Activated CD4-positive, alpha-beta T cell treated with anti-CD3 and anti-CD28 coated beads for 36 hours (primary cell): ENCODE results near the gene MRPL11. TPM values are rescaled to one million over a fixed set of nuclear protein-coding genes. Genes with fewer than 3 reads are reported as not detected.
A peak's percentile ranks its signal among the peaks of the same experiment; 100 is the strongest.
"Not testable (repeated sequence)": the region's sequence is repeated elsewhere in the genome, so short reads cannot be mapped to it uniquely, and the experiment has no call there.

Experiments
- ATAC-seq: fragments of 200-7000 bp; cut with Tn5 transposase; one replicate; pipeline ENCODE4 v1.10.0; 2021; ENCODE audit warnings: mild to moderate bottlenecking, moderate library complexity
- CTCF ChIA-PET: fragments of 350-600 bp; sonication (Branson Sonifier 250); formaldehyde crosslinking; loops from one replicate; lab custom pipeline; 2021; ENCODE audit warnings: antibody characterized with exemption; lab: Charles Lee
- POLR2A ChIA-PET: fragments of 350-600 bp; sonication (Branson Sonifier 250); formaldehyde crosslinking; loops from one replicate; lab custom pipeline; 2021; ENCODE audit warnings: antibody characterized with exemption, inconsistent platforms; lab: Charles Lee
- DNase-seq: peaks from one replicate; pipeline ENCODE4 v3.0.0-alpha.2; 2020
- H3K27ac Mint-ChIP-seq: one replicate; pipeline ENCODE4 v1.8.0; 2021; ENCODE audit warnings: mixed read lengths
- H3K27me3 Mint-ChIP-seq: one replicate; pipeline ENCODE4 v1.8.0; 2021; ENCODE audit warnings: mixed read lengths
- H3K36me3 Mint-ChIP-seq: one replicate; pipeline ENCODE4 v1.8.0; 2021; ENCODE audit warnings: low read depth, mixed read lengths
- H3K4me1 Mint-ChIP-seq: one replicate; pipeline ENCODE4 v1.8.0; 2021; ENCODE audit warnings: mixed read lengths
- H3K4me3 Mint-ChIP-seq: one replicate; pipeline ENCODE4 v1.8.0; 2021; ENCODE audit warnings: mild to moderate bottlenecking, moderate library complexity, mixed read lengths
- H3K9me3 Mint-ChIP-seq: one replicate; pipeline ENCODE4 v1.8.0; 2021; ENCODE audit warnings: low read depth, mixed read lengths
- intact Hi-C, 2 experiments: fragments of 100-400 bp; cut with DNase I in 1 of 2; cut with micrococcal nuclease in 1 of 2; formaldehyde crosslinking; loops; one replicate each; pipeline versions ENCODE4 v1.14.2 to v1.15.1; 2022 to 2024; cut with DNase I, micrococcal nuclease
- total RNA-seq, 2 experiments: library from RNA; stranded (reverse); gene quantifications; one replicate each; pipeline ENCODE4 v1.2.3, GENCODE V29; 2021

MRPL11 gene
- total RNA-seq, 2 experiments from 2014 or later = 115 to 120 TPM

- peaks cover 4% of the 10 kb centered on the region for H3K36me3 Mint-ChIP-seq
- DNase-seq = peak; percentile 98
- intact Hi-C loops = loop anchor here (1.0 to 5.0 kb wide), 19 partner anchors 14 to 609 kb away; partner anchors contain the start of genes DPP3 (in 2 of the 2), ACTN3 (in 1 of the 2), BBS1 (in 1 of the 2) and BRMS1 (in 1 of the 2)
Measured at GRCh38 chr11:66466225-66467033, 27.8 kb upstream of the MRPL11 start, which contains the start of gene PELI3. TSS of gene PELI3 (plus strand) at chr11:66466905. CDS start at chr11:66468129, 1,224 bp downstream.

DNA sequence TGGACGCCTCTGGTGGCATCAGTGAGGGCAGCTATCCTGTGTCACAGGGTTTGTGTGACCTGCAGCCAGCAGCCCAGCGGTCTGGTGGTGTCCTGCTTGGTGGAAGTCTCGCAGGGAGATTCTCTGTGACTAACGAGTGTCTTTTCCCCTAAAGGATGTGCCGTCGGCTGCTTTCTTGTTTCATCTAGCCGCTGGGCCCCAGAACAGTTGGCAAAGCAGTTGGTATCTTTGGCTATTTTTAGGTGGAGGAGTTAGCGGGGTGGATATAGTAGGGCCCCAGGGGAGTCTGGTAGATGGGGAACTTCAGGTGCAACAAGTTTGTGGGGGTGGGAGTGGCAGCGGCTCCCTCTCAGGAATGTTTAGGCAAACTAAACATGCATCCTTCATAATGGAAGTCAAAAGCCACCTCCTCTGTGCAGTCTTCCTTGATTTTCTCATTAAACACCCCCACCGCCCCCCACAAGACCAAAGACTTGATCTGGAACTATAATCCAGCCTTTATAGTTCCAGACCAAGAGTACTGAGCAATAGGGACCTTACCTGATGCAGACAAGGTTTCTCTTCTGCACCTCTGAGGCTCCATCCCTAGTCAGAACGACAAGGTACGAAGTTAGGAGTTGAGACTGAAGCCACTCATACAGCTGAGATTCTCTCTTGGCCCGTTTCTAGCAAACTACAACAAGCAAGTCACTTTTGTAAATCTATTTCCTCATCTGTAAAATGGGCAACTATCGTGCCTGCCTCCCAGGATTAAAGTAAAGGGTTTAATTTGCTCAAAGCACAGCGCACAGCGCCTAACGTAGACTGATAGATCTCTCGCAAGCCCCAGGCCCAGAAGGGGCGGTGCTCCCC is 27.0 kb upstream of the MRPL11 start:
- DNase-seq (no peak), ATAC-seq (no peak)
- intact Hi-C loops = loop anchor here (1.0 to 5.0 kb wide), 19 partner anchors 15 to 608 kb away; partner anchors contain the start of genes DPP3 (in 2 of the 2), ACTN3 (in 1 of the 2), BBS1 (in 1 of the 2) and BRMS1 (in 1 of the 2)
- Mint-ChIP-seq H3K36me3 (peaks cover 4% of the 10 kb centered on the region), H3K27me3 (no peaks in the 10 kb centered on the region), H3K4me3 (peak overlapping the region; percentile 71), H3K9me3 (no peaks in the 10 kb centered on the region), H3K4me1 (peaks cover 38% of the 10 kb centered on the region), H3K27ac (peak overlapping the region; percentile 37)
- POLR2A ChIA-PET = interaction anchor here (0.9 to 1.5 kb wide), 4 partner anchors 14 to 176 kb away, joined by 3 to 14 read pairs (median 8); partner anchors contain the start of genes DPP3, MRPL11 and YIF1A
- CTCF ChIA-PET = interaction anchor here (1.7 to 4.9 kb wide), 2 partner anchors 14 to 55 kb away, joined by 3 to 37 read pairs; partner anchors contain the start of gene DPP3

More at GRCh38 chr11:66466225-66467033, 27.8 kb upstream of the MRPL11 start, which contains the start of gene PELI3:
- Mint-ChIP-seq H3K4me3 (peak within 1 kb of the TSS; percentile 85), H3K9me3 (no peaks in the 10 kb centered on the region), H3K27me3 (no peaks in the 10 kb centered on the region), H3K27ac (peak within 1 kb of the TSS; percentile 79), H3K4me1 (peaks cover 38% of the 10 kb centered on the region)
- peak; percentile 88 for ATAC-seq
- CTCF ChIA-PET = interaction anchor here (0.6 to 4.9 kb wide), 5 partner anchors 13 to 577 kb away, joined by 3 to 37 read pairs (median 3); partner anchors contain the start of genes DPP3 and MRPL11
- POLR2A ChIA-PET = interaction anchor here (0.6 to 1.5 kb wide), 7 partner anchors 13 to 212 kb away, joined by 3 to 14 read pairs (median 3); partner anchors contain the start of genes BBS1, DPP3, MRPL11 and RBM4B

DNA sequence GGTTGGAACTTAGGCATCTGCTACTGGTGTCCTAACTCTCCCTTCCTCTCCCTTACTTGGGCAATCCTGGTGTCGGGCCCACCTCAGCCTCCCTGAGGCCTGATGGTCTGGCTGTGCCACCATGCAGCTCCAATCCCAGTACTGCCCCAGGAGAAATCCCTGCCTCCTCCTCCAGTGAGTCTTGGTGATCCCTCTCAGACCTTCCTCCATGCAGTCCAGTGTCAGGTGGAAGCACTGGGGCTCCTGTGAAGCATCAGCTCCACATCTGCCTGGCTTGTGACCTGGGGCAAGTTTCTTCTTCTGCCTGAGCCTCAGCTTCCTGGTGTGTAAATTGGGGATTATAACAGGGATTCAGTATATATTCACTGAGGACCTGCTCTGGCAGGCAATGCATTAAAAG is 26.3 kb upstream of the MRPL11 start:
- Mint-ChIP-seq H3K4me1 (peaks cover 34% of the 10 kb centered on the region), H3K36me3 (no peaks in the 10 kb centered on the region), H3K27ac (no peak overlapping the region), H3K27me3 (no peaks in the 10 kb centered on the region), H3K4me3 (no peak overlapping the region), H3K9me3 (no peaks in the 10 kb centered on the region)
- DNase-seq (no peak), ATAC-seq (no peak)
- ChIA-PET CTCF (interaction anchor here (0.6 to 1.7 kb wide), 2 partner anchors 14 to 55 kb away, joined by 3 read pairs; no protein-coding TSS in a partner anchor), POLR2A (no interaction called here)
- intact Hi-C loops = loop anchor here in 1 of 2 experiments (5.0 kb wide), 2 partner anchors 492 to 608 kb away; partner anchors contain the start of genes CFL1 and PC

DNA sequence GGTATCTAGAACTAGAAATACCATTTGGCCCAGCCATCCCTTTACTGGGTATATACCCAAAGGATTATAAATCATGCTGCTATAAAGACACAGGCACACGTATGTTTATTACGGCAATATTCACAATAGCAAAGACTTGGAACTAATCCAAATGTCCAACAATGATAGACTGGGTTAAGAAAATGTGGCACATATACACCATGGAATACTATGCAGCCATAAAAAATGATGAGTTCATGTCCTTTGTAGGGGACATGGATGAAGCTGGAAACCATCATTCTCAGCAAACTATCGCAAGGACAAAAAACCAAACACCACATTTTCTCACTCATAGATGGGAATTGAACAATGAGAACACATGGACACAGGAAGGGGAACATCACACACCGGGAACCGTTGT is 25.5 kb upstream of the MRPL11 start:
- ATAC-seq, H3K27ac Mint-ChIP-seq, POLR2A ChIA-PET, H3K27me3 Mint-ChIP-seq, H3K9me3 Mint-ChIP-seq, DNase-seq, intact Hi-C loops, H3K4me3 Mint-ChIP-seq, H3K36me3 Mint-ChIP-seq: not testable (repeated sequence)
- H3K4me1 Mint-ChIP-seq = peaks cover 40% of the 10 kb centered on the region
- CTCF ChIA-PET = interaction anchor here (0.6 to 1.7 kb wide), 2 partner anchors 15 to 54 kb away, joined by 3 read pairs; no protein-coding TSS in a partner anchor

- DNase-seq (no peak), ATAC-seq (no peak)
- H3K4me3 Mint-ChIP-seq = no peak overlapping the region
- peak overlapping the region; percentile 13 for H3K27ac Mint-ChIP-seq
- no peaks in the 10 kb centered on the region for H3K27me3 Mint-ChIP-seq
- ChIA-PET CTCF (interaction anchor here (0.6 to 0.8 kb wide), 2 partner anchors 76 to 219 kb away, joined by 3 read pairs; no protein-coding TSS in a partner anchor), POLR2A (no interaction called here)
- no peaks in the 10 kb centered on the region for H3K36me3 Mint-ChIP-seq
- intact Hi-C loops = no loop called here
- peaks cover 40% of the 10 kb centered on the region for H3K4me1 Mint-ChIP-seq
- H3K9me3 Mint-ChIP-seq = no peaks in the 10 kb centered on the region
Measured at GRCh38 chr11:66462911-66463310, 24.3 kb upstream of the MRPL11 start.

DNA sequence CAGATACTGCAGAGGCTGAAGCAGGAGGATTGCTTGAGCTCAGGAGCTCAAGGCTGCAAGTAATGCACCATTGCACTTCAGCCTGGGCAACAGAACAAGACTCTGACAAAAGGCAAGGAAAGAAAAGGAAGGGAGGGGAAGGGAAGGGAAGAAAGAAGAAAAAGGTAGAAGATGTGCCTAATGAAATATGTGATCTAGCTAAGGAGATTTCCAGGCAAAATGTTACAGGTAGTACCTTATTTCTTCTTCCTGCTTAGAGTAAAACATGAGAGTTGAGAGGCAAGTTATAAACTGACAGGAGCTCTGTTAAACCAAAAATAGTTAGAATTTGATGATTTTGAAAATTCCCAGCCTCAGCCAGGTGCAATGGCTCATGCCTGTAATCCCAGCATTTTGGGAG is 23.4 kb upstream of the MRPL11 start:
- Mint-ChIP-seq H3K36me3 (no peaks in the 10 kb centered on the region), H3K4me1 (peaks cover 34% of the 10 kb centered on the region), H3K27ac (no peak overlapping the region), H3K27me3 (no peaks in the 10 kb centered on the region), H3K9me3 (no peaks in the 10 kb centered on the region), H3K4me3 (no peak overlapping the region)
- intact Hi-C loops = no loop called here
- no peak for ATAC-seq
- DNase-seq = no peak
- ChIA-PET POLR2A (no interaction called here), CTCF (interaction anchor here (1.0 to 1.6 kb wide), 2 partner anchors 23 to 45 kb away, joined by 3 to 4 read pairs; partner anchors contain the start of gene MRPL11)

- peaks cover 34% of the 10 kb centered on the region for H3K4me1 Mint-ChIP-seq
- H3K4me3 Mint-ChIP-seq = no peak overlapping the region
- intact Hi-C loops = no loop called here
- ChIA-PET POLR2A (interaction anchor here (0.6 kb wide), 1 partner anchor 1025 kb away, joined by 4 read pairs; no protein-coding TSS in a partner anchor), CTCF (interaction anchor here (0.6 to 2.1 kb wide), 6 partner anchors 9 to 832 kb away, joined by 3 to 8 read pairs (median 4); partner anchors contain the start of gene MRPL11)
- H3K36me3 Mint-ChIP-seq = no peaks in the 10 kb centered on the region
- peaks cover 2% of the 10 kb centered on the region for H3K27me3 Mint-ChIP-seq
- peak; percentile 52 for ATAC-seq
- DNase-seq = no peak
- peak overlapping the region; percentile 59 for H3K27ac Mint-ChIP-seq
- H3K9me3 Mint-ChIP-seq = no peaks in the 10 kb centered on the region
Measured at GRCh38 chr11:66459138-66459778, 20.6 kb upstream of the MRPL11 start.

GRCh38 chr11:66457826-66458225 is 19.2 kb upstream of the MRPL11 start:
- ChIA-PET CTCF (interaction anchor here (1.3 to 2.1 kb wide), 2 partner anchors 19 to 71 kb away, joined by 3 to 8 read pairs; partner anchors contain the start of gene MRPL11), POLR2A (no interaction called here)
- H3K4me1 Mint-ChIP-seq = peaks cover 36% of the 10 kb centered on the region
- H3K27ac Mint-ChIP-seq = no peak overlapping the region
- no peak overlapping the region for H3K4me3 Mint-ChIP-seq
- intact Hi-C loops = no loop called here
- DNase-seq (no peak), ATAC-seq (no peak)
- H3K9me3 Mint-ChIP-seq = no peaks in the 10 kb centered on the region
- H3K36me3 Mint-ChIP-seq = no peaks in the 10 kb centered on the region
- H3K27me3 Mint-ChIP-seq = peaks cover 2% of the 10 kb centered on the region

- DNase-seq (no peak), ATAC-seq (no peak)
- H3K4me3 Mint-ChIP-seq = no peak overlapping the region
Measured at GRCh38 chr11:66454828-66455227, 16.2 kb upstream of the MRPL11 start.

DNA sequence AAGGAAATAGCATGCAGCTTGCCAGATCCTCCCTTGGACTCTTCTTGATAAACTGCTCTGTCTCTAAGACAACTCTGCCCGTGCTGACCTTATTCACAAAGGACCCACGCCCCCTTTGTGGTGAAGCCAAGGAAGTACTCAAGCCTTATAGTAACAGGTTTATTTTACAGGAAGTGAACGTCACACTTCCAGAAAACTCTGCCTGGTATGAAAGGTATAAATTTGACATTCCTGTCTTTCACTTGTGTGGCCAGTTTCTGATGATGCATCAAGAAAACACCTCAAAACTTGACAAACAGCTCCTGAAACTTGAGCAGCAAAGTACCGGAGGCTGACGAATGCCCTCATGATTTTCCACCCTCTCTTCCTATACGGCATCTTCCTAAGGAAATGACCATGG is 15.6 kb upstream of the MRPL11 start:
- peaks cover 2% of the 10 kb centered on the region for H3K27me3 Mint-ChIP-seq
- intact Hi-C loops = no loop called here
- H3K36me3 Mint-ChIP-seq = no peaks in the 10 kb centered on the region
- DNase-seq = no peak
- H3K4me3 Mint-ChIP-seq = no peak overlapping the region
- ATAC-seq = peak; percentile 40
- peaks cover 25% of the 10 kb centered on the region for H3K4me1 Mint-ChIP-seq
- no peaks in the 10 kb centered on the region for H3K9me3 Mint-ChIP-seq
- CTCF ChIA-PET = interaction anchor here (0.7 to 3.0 kb wide), 6 partner anchors 9 to 68 kb away, joined by 3 to 8 read pairs (median 4); partner anchors contain the start of gene MRPL11
- POLR2A ChIA-PET = no interaction called here
- no peak overlapping the region for H3K27ac Mint-ChIP-seq

More at GRCh38 chr11:66454828-66455227, 16.2 kb upstream of the MRPL11 start:
- H3K27ac Mint-ChIP-seq = peak overlapping the region; percentile 5
- H3K9me3 Mint-ChIP-seq = no peaks in the 10 kb centered on the region
- peaks cover 2% of the 10 kb centered on the region for H3K27me3 Mint-ChIP-seq
- intact Hi-C loops = no loop called here
- H3K36me3 Mint-ChIP-seq = no peaks in the 10 kb centered on the region
- CTCF ChIA-PET = interaction anchor here (0.7 to 3.0 kb wide), 5 partner anchors 16 to 131 kb away, joined by 3 to 8 read pairs (median 4); partner anchors contain the start of gene MRPL11
- POLR2A ChIA-PET = no interaction called here
- H3K4me1 Mint-ChIP-seq = peaks cover 31% of the 10 kb centered on the region
